Endothelial cell of umbilical vein (primary cell): ENCODE data around the gene STKLD1. TPM values are rescaled to one million over a fixed set of nuclear protein-coding genes. Genes with fewer than 3 reads are reported as not detected.

ENCODE experiments used
- BruUV-seq: library from RNA; stranded (reverse); fragments of 400-500 nt; replicated peaks from 2 replicates; lab custom pipeline; 2021; lab: Mats Ljungman, UMichigan
- CTCF ChIA-PET: fragments of 300-600, 350-600 bp; sonication (Branson Sonifier 250); formaldehyde crosslinking; loops from one replicate; lab custom pipeline; 2021; ENCODE audit warnings: antibody characterized with exemption, inconsistent platforms; lab: Charles Lee
- POLR2A ChIA-PET: fragments of 300-600, 350-600 bp; sonication (Branson Sonifier 250); formaldehyde crosslinking; loops from one replicate; lab custom pipeline; 2021; ENCODE audit warnings: antibody characterized with exemption, inconsistent platforms; lab: Charles Lee
- DNase-seq: peaks from one replicate; pipeline ENCODE4 v3.0.0-alpha.2; 2011; ENCODE audit warnings: low read depth, low spot score
- FAIRE-seq: peaks from 2 replicates; lab custom pipeline; 2011; peaks lifted over from hg19 to GRCh38; lab: Jason Lieb, UNC
- H2AFZ ChIP-seq: 2 replicates; pipeline ENCODE4 v1.6.0; 2012; ENCODE audit warnings: low read depth, low read length, control low read depth, inconsistent platforms
- H3K27ac ChIP-seq: 2 replicates; pipeline ENCODE4 v1.5.1; 2011; ENCODE audit warnings: low read depth, mild to moderate bottlenecking, control low read depth, low read length, moderate library complexity; ENCODE audit not compliant: insufficient read depth
- H3K27me3 ChIP-seq, 2 experiments: 2 replicates each; pipeline versions ENCODE4 v1.6.0 to v1.6.1; 2011; ENCODE audit warnings: low read length in 2 of 2, mixed read lengths in 1 of 2; ENCODE audit not compliant: control insufficient read depth in 2 of 2, insufficient read depth in 2 of 2
- H3K36me3 ChIP-seq, 2 experiments: 2 replicates in 1 of 2; 3 replicates in 1 of 2; pipeline ENCODE4 v1.5.1; 2011; ENCODE audit warnings: low read length in 2 of 2, mild to moderate bottlenecking in 1 of 2, moderate library complexity in 1 of 2; ENCODE audit not compliant: control insufficient read depth in 2 of 2, insufficient read depth in 2 of 2; ENCODE audit errors: extremely low read depth in 1 of 2
- H3K4me1 ChIP-seq: 3 replicates; pipeline ENCODE4 v1.5.1; 2011; ENCODE audit warnings: mild to moderate bottlenecking, low read length; ENCODE audit not compliant: control insufficient read depth, insufficient read depth; ENCODE audit errors: extremely low read depth
- H3K4me2 ChIP-seq: 2 replicates; pipeline ENCODE4 v1.6.1; 2011; ENCODE audit warnings: low read length, control low read depth, mixed read lengths; ENCODE audit not compliant: insufficient read depth
- H3K4me3 ChIP-seq, 3 experiments: fragments of 200-600 bp in 1 of 3; sonication (generic), shearing (Covaris generic) in 1 of 3; replicated peaks in 1 of 3; 2 replicates each; pipeline ENCODE4 v1.5.1; 2011 to 2016; ENCODE audit warnings: control low read depth in 3 of 3, low read length in 3 of 3, mild to moderate bottlenecking in 2 of 3, inconsistent platforms in 1 of 3, low read depth in 1 of 3, moderate library complexity in 1 of 3; ENCODE audit not compliant: insufficient read depth in 1 of 3
- H3K79me2 ChIP-seq: 2 replicates; pipeline ENCODE4 v1.6.0; 2012; ENCODE audit warnings: low read length, inconsistent platforms; ENCODE audit not compliant: control insufficient read depth, insufficient read depth
- H3K9ac ChIP-seq: replicated peaks from 2 replicates; pipeline ENCODE3; 2011; ENCODE audit warnings: low read length, control low read depth; ENCODE audit not compliant: insufficient read depth; ENCODE audit errors: extremely low read depth
- H3K9me1 ChIP-seq: replicated peaks from 3 replicates; pipeline ENCODE4 v1.6.0; 2011; ENCODE audit warnings: mild to moderate bottlenecking, low read length; ENCODE audit not compliant: control insufficient read depth, insufficient read depth; ENCODE audit errors: extremely low read depth
- H3K9me3 ChIP-seq: replicated peaks from 2 replicates; pipeline ENCODE4 v1.5.1; 2012; ENCODE audit warnings: low read length, inconsistent platforms; ENCODE audit not compliant: control insufficient read depth, insufficient read depth
- H4K20me1 ChIP-seq: replicated peaks from 2 replicates; pipeline ENCODE3; 2011; ENCODE audit warnings: mild to moderate bottlenecking, low read length; ENCODE audit not compliant: control insufficient read depth, insufficient read depth; ENCODE audit errors: extremely low read depth
- CTCF ChIP-seq, 2 donors: IDR thresholded peaks; 1 replicate in 1 of 2; 2 replicates in 1 of 2; pipeline ENCODE4 v1.5.1; 2011; ENCODE audit warnings: low read length in 2 of 2, mild to moderate bottlenecking in 2 of 2, moderate library complexity in 2 of 2, control low read depth in 1 of 2, inconsistent platforms in 1 of 2, low read depth in 1 of 2; ENCODE audit not compliant: insufficient read depth in 1 of 2; ENCODE audit errors: extremely low read depth in 1 of 2
- EZH2 ChIP-seq: IDR thresholded peaks from 2 replicates; pipeline ENCODE4 v1.6.1; 2012; ENCODE audit warnings: borderline replicate concordance, low read depth, mild to moderate bottlenecking, moderate library complexity, low read length, inconsistent platforms; ENCODE audit not compliant: severe bottlenecking
- FOS ChIP-seq: IDR thresholded peaks from 2 replicates; pipeline ENCODE4 v1.6.1; 2011; ENCODE audit warnings: mild to moderate bottlenecking, low read length, moderate library complexity, borderline replicate concordance; ENCODE audit not compliant: insufficient read depth
- GATA2 ChIP-seq: IDR thresholded peaks from 2 replicates; pipeline ENCODE4 v1.7.0; 2011; ENCODE audit warnings: low read depth, mild to moderate bottlenecking, moderate library complexity, mixed read lengths, low read length; ENCODE audit not compliant: insufficient read length, insufficient read depth
- JUN ChIP-seq: IDR thresholded peaks from 2 replicates; pipeline ENCODE4 v1.6.1; 2011; ENCODE audit warnings: borderline replicate concordance, low read depth; ENCODE audit not compliant: insufficient read length, insufficient read depth
- MAX ChIP-seq: IDR thresholded peaks from 2 replicates; pipeline ENCODE4 v1.6.1; 2011; ENCODE audit not compliant: insufficient read depth, insufficient read length
- MYC ChIP-seq: IDR thresholded peaks from one replicate; pipeline ENCODE4 v1.6.1; 2011; ENCODE audit warnings: mild to moderate bottlenecking, low read depth, low read length
- POLR2A ChIP-seq: IDR thresholded peaks from 2 replicates; pipeline ENCODE4 v1.6.1; 2012; ENCODE audit warnings: low read depth, mild to moderate bottlenecking, control low read depth, low read length
- POLR2AphosphoS5 ChIP-seq: IDR thresholded peaks from 2 replicates; pipeline ENCODE4 v1.6.1; 2012; ENCODE audit warnings: low read depth, mild to moderate bottlenecking, control low read depth, low read length, moderate library complexity; ENCODE audit not compliant: insufficient read depth
- dilution Hi-C: fragments of 300-500 bp; cut with MboI; formaldehyde crosslinking; loops from one replicate; pipeline ENCODE4 v1.15.0; 2019; ENCODE audit warnings: low sequenced_read_pairs; ENCODE audit not compliant: extremely low pct_ligation_motif_present
- intact Hi-C: fragments of 100-400 bp; cut with micrococcal nuclease; formaldehyde crosslinking; loops from one replicate; pipeline ENCODE4 v1.10.0; 2022
- polyA plus RNA-seq, 4 experiments: library from polyadenylated mRNA; depleted of rRNA in 3 of 4; stranded (reverse) in 3 of 4; unstranded in 1 of 4; fragments of >200 nt; gene quantifications; 2 replicates each; pipeline versions ENCODE4 v1.2.1 to v1.2.3, GENCODE V29; 2011 to 2012; ENCODE audit warnings: missing spikeins in 1 of 4
- total RNA-seq: library from RNA; stranded (reverse); gene quantifications from 2 replicates; pipeline ENCODE4 v1.2.3, GENCODE V29; 2021

Gene STKLD1
- total and polyA plus RNA-seq, 2 donors (not counting 3 experiments of a cell fraction or from before 2014, with no cell fraction given): 0.29 to 0.77 TPM

- H3K27ac ChIP-seq: no peak overlapping the region
- H2AFZ ChIP-seq: no peak overlapping the region
- no TSS peak for BruUV-seq
- dilution Hi-C loops (no loop called here), intact Hi-C loops (loop anchor here (5.0 kb wide), 1 partner anchor 1003 kb away; no protein-coding TSS in a partner anchor)
- H3K36me3 ChIP-seq: peaks cover 5 to 40% of the 10 kb centered on the region in 2 experiments
- DNase-seq (no peak), FAIRE-seq (no peak)
- H3K4me3 ChIP-seq: no peak overlapping the region
- peaks cover 6% of the 10 kb centered on the region for H3K4me1 ChIP-seq
- H3K79me2 ChIP-seq: peaks cover 12% of the 10 kb centered on the region
- no peaks in the 10 kb centered on the region for H3K27me3 ChIP-seq
- no peaks in the 10 kb centered on the region for H3K9me1 ChIP-seq
- TF ChIP-seq POLR2A: no peak
- TF ChIP-seq MYC: no peak
- TF ChIP-seq FOS: no peak
- TF ChIP-seq MAX: no peak
- no peak for TF ChIP-seq EZH2
- TF ChIP-seq CTCF (IDR thresholded peaks at IDR 0.05; ENCODE audit: extremely low read depth in 1 of 2, insufficient read depth in 1 of 2, low read depth in 1 of 2, low read length in 2 of 2): no peak
- TF ChIP-seq GATA2: no peak
- TF ChIP-seq JUN: no peak
- TF ChIP-seq POLR2AphosphoS5: no peak
- H3K4me2 ChIP-seq: no peak overlapping the region
- H4K20me1 ChIP-seq: no peaks in the 10 kb centered on the region
- ChIA-PET POLR2A (no interaction called here), CTCF (interaction anchor here (1.2 kb wide), 2 partner anchors 10 to 147 kb away, joined by 3 to 4 read pairs; no protein-coding TSS in a partner anchor)
- no peaks in the 10 kb centered on the region for H3K9me3 ChIP-seq
- no peak overlapping the region for H3K9ac ChIP-seq
Observed at GRCh38 chr9:133339641-133340040, 36.5 kb upstream of the STKLD1 start.
